GM21526 (cell line): ENCODE results near the gene HAPLN3.
A peak's percentile ranks its signal among the peaks of the same experiment; 100 is the strongest.

Source experiments
- ATAC-seq: cut with Tn5 transposase; IDR thresholded peaks from one replicate; pipeline ENCODE4 v1.9.1; 2021; ENCODE audit warnings: moderate library complexity; ENCODE audit not compliant: unreplicated experiment, low FRiP score

Gene HAPLN3

GRCh38 chr15:88912500-88912921 is 17.2 kb upstream of the HAPLN3 start:
- no peak for ATAC-seq

- ATAC-seq = no peak
Measured at GRCh38 chr15:88911766-88912118, 16.4 kb upstream of the HAPLN3 start.

GRCh38 chr15:88909956-88910831 is 14.8 kb upstream of the HAPLN3 start:
- ATAC-seq = no peak

DNA sequence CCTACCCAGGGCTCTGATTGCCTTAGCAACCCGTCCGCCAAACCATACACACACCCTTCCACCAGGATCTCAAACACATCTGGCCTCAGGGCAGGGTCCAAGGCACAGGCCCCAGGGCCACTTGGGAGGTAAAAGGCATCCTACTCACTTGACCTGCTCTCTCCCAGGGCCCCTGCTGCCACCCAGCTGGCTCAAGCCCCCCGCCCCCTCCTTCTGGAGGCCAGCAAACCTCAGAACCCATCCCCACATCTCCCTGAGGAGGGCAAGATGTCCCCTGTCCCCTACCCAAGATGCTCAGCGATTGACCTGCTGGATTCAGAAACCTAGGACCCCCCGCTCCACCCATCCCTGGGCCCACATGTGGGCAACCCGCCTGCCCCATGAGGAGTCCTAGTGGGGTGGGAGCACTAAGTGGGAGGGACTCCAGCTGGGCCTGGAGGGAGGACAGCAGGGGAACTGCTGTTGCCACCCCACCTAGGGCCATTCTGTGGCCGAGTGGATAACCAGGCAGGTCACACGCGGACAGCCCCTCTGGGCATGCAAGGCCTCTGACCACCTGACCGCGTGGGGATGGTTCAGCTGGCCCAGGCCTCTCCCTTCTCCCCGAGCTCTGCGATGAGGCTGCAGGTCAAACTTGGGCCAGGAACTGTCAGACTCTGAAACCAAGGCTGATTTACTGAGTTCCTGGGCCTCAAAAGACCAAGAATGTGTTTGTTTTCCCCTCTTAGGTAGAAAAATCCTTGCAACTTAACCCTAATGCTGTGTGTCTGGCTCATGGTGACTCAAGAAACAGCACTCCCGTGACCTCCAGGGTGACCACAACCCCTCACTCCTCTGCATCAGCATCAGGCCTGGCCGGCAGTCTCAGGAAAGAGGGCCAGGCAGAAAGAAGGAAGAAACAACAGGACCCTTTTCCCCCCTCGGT is 13.6 kb upstream of the HAPLN3 start:
- ATAC-seq = no peak

DNA sequence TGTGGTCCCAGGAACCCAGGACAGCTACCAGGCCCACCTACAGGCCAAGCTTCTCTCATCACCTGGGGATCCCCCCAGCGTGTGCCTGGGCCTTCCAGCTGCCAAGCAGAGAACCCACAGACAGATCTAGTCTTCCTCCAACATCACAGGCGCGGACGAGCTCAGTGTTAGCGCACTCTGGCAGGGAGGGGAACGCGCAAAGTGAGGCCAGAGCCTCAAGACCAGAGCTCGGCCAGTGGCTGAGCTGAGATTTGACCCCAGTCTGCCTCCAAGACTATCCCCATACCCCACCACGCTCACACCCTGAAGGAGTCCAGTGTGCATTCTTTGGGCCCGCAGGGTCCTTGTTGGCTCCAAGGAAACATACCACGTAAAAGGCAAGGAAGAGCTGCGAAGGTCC is 12.8 kb upstream of the HAPLN3 start:
- ATAC-seq = no peak

DNA sequence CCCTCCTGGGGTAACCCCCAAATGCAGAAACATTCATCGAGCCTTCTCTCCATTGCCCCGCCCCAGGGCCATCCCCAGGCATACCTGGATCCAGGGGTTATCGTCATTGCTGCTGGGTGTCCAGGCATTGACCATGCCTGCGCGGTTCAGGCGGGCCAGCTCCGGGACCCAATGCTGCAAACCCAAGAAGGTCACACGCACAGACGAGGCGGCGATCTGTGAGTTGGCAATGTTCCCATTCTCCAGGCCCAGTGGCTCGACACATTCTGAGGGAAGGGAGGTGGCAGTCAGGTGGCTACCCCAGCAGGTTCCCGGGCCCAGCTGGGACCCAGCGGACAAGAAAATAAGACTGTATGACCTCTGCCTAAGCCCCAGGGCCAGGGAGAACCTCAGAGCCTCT is 11.8 kb upstream of the HAPLN3 start:
- no peak for ATAC-seq

DNA sequence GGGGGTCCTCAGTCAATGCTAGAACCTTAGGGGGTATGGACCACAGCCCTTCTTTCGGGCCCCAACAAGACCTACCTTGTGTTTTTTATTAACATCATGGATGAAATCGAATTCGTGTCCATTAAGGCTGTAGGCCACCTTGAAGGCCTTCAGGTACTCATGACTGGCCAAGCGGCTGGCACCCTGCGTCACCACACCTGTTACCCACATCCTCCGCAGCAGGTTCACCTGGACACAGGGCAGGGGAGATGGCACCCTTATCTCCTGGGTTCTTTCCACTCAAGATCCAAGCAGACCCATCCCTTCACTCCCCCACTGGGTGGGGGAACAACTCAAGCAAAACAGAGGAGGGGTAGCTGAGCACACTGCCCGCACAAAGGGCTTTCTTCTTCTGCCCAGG is 11.2 kb upstream of the HAPLN3 start:
- no peak for ATAC-seq

DNA sequence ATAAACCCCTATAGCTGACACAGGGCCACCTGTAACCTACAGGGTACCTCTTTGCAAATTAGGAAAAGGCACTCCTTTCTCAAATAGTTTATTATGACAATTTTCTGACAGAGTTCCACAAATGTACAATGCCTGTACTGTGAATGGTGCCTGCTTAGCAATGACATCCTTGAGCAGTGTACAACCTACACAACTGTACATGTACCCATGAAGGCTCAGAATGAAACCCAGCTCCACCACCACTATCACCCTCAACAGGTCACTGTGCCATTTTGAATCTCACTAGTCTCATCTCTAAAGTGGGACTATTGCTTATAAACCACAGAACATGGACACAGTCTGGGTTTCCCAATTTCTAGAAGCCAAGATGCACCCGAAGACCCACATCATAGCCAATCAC is 10.8 kb upstream of the HAPLN3 start:
- no peak for ATAC-seq

DNA sequence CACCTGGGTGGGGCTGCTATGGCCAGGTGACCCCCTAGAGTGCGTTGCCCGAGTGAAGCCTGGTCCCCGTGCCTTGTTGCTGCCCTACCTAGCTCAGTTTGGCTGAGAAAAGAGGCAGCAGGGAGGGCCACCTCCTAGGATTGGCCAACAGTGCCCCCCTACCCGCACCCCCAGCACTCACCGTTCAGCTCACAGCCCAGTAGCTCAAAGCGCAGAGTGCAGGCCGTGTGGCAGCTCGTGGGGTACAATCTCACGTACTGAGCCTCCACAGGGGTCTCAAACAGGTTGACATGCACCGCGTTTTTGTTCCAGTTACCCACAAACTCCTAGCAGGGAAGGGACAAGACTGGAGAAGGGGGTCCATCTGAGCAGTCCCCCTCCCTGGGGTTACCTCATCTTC is 10.2 kb upstream of the HAPLN3 start:
- no peak for ATAC-seq

GRCh38 chr15:88904624-88905327 is 9.4 kb upstream of the HAPLN3 start:
- ATAC-seq = peak; percentile 77

DNA sequence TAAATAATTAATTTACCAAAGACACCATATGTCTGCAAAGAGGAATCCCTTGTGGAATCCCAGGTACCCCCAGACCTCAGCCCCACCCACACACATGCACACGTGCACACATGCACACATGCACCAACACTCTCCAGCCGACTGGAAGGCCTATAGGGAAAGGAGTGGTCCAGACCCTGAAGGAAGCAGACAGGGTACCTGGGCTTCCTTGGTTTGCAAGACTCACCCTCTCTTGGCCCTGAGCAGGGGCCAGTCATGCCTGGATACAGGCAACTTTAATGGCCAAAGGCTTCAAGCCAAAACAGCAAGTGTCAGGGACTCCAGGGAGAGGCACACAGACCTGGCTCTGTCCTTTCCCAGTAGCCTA is 8.9 kb upstream of the HAPLN3 start:
- ATAC-seq = no peak

DNA sequence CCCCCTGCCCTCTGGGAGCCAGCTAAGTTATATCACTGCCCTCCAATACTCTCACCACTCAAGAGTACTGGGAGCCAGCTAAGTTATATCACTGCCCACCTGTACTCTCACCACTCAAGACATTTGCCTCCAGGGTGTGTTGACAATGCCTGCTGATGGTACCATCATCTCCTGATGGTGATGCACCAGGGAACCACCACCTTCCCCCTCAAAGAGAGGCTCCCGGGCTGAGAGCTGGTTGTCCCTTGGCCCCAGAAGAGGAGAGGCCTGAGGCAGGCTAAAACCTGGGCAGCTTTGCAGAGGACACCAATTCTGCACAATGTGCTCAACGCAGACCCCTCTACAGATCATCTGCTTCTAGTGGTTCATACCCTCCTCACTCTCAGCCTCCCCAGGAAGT is 7.5 kb upstream of the HAPLN3 start:
- no peak for ATAC-seq

DNA sequence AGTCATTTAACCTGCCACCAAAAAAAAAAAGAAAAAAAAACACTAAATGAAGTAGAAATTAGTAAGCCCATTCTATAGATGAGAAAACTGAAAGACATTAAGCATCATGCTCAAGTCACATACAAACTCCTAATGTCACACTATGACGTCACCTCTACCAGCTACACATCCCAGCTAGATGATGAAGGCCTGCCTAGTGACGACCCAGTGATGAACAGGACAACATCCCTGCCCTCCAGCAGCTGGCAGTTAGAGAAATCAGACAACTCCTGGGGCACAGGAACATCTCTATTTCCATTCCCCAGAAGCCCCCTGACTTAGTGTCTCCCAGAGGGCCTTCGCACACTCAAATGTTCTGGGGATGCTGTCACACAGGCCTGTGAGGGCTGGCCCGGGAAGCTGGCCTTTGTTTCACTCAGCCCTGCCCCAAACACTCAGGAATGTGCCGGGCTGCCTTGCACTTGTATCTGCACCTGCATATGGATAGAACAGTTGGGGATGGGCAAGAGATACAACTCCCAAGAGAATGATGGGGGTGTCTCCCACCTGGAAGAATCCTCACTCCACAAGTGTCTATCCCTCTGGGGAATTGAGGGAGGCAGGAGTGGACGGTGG is 7.0 kb upstream of the HAPLN3 start:
- ATAC-seq = no peak

GRCh38 chr15:88901508-88902220 is 6.3 kb upstream of the HAPLN3 start:
- no peak for ATAC-seq

- no peak for ATAC-seq
Measured at GRCh38 chr15:88900982-88901418, 5.7 kb upstream of the HAPLN3 start.

DNA sequence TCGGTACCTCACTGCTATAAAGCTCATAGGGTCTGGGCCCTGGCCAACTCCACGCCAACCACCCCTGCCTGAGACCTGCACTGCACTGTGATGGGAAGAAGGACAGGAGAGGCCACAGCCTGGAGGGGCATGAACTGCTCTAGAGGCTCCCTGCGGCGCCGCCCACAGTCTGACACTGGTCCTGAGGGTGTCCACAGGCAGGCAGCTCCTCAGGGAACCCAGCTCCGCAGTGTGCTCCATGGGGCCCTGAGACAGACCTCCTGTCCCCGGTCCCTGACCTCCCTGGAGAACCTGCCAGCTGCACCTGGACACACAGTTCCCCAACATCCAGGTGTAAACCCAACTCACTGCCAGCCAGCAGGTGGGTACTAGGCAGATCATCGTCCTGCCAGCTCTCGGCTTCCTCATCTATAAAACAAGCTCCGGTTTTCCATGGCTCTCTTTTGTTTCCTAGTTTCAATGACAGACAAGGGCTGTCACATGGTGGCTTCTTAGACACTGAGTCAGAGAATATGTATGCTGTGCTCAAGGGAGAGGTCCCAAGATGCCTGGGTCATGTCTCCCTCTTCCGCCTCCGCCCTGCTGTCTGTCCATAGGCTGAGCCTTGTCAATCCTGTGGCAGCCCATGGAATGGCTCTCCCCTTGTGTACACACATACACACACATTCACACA is 5.1 kb upstream of the HAPLN3 start:
- ATAC-seq = no peak

GRCh38 chr15:88899251-88899650 is 3.9 kb upstream of the HAPLN3 start:
- no peak for ATAC-seq

DNA sequence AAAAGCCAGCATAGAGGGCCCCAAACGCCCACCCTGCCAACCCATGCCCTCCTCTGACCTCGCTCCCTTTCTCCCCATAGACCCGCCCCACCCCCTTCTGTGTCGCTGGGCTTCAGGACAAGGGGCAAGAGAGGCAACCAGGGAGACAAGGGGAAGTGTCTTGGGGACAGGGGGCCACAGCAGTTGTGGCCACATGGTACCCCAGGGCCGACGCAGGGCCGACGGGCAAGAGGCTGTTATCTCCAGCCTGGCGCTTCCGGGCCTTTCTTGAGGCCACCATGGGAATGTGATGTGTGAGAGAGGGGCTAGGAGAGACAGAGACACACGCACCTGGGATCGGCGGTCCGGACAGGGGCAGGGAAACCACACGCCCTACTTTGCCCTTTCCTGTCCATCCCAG is 3.4 kb upstream of the HAPLN3 start:
- no peak for ATAC-seq

GRCh38 chr15:88897456-88898194 is 2.3 kb upstream of the HAPLN3 start:
- ATAC-seq = peak; percentile 73
